ENCODE data around the gene DMAC2.
"Not testable (repeated sequence)": the region's sequence is repeated elsewhere in the genome, so short reads cannot be mapped to it uniquely, and the experiment has no call there.

DMAC2 gene

GRCh38 chr19:41421973-41422372, 17.7 kb downstream of the DMAC2 start:
- no peak for DNase-seq

GRCh38 chr19:41421314-41421713, 18.4 kb downstream of the DMAC2 start:
- DNase-seq, result no peak

DNA sequence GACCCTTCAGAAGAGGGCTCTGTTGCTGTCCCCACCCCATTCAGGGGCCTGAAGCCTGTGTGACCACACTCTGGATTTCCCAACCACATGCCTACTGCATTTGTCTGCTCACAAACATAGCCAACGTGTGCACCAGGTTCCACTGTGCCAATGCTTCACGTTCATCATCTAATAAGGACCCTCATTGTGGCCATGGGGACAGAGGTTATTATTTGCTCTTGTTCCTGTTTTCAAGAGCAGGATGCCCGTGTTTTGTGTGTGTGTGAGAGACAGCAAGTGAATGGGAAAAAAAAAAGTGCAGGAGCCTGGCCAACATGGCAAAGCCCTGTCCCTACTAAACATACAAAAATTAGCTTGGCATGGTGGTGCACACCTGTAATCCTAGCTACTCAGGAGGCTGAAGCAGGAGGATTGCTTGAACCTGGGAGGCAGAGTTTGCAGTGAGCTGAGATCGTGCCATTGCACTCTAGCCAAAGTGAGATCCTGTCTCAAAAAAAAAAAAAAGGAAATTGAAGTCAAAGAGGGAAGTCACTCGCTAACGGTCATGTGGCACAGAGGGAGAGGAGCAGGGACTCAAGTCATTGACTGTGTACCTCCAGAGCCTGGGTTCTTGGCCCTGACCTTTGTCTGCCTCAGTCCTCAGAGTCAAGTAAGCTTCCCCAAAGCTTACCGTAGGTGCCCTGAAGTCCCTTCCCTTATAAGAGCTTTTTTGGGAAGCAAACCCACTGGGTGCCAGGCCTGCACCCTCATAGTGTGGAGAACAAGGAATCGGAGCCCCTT, 19.4 kb downstream of the DMAC2 start:
- no peak for DNase-seq

- DNase-seq, result no peak
Observed at GRCh38 chr19:41416194-41416674, 23.5 kb downstream of the DMAC2 start.

- DNase-seq, result no peak
Observed at GRCh38 chr19:41415154-41415571, 24.5 kb downstream of the DMAC2 start.

GRCh38 chr19:41414461-41414860, 25.3 kb downstream of the DMAC2 start:
- no peak for DNase-seq

DNA sequence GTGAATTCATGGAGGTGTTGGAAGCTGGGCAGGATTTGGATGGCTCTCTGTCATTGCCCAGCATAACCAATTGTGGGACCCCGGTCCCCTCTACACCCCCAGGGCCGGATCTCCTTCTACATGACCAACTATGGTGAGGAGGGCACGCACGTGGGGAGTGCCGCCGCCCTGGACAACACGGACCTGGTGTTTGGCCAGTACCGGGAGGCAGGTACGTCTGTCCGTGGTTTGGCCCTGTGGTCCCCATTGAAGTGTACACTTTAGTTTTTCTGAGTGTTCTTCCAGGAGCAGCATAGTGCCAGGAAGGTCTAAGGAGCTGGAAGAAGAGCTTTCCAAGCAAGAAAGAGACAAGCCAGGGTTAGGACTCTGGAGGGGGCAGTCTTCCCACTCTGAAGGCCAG, 25.8 kb downstream of the DMAC2 start:
- no peak for DNase-seq

GRCh38 chr19:41412953-41413352, 26.8 kb downstream of the DMAC2 start:
- DNase-seq, result no peak

DNA sequence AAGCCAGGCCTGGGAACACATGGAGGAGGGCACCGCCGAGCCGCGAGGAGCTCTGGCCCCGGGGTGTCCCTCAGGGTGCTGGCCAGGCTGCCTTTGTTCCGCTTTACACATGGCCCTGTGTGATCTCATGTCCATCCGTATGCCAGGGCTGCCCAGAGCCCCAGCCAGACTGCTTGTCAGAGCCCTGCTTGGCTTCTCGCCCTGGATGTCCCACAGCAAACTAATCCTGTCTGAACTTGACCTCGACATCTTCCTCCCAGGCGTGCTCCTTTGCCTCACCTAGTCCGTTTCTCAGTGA, 27.8 kb downstream of the DMAC2 start:
- no peak for DNase-seq

- no peak for DNase-seq
Observed at GRCh38 chr19:41411100-41411967, 28.4 kb downstream of the DMAC2 start.

DNA sequence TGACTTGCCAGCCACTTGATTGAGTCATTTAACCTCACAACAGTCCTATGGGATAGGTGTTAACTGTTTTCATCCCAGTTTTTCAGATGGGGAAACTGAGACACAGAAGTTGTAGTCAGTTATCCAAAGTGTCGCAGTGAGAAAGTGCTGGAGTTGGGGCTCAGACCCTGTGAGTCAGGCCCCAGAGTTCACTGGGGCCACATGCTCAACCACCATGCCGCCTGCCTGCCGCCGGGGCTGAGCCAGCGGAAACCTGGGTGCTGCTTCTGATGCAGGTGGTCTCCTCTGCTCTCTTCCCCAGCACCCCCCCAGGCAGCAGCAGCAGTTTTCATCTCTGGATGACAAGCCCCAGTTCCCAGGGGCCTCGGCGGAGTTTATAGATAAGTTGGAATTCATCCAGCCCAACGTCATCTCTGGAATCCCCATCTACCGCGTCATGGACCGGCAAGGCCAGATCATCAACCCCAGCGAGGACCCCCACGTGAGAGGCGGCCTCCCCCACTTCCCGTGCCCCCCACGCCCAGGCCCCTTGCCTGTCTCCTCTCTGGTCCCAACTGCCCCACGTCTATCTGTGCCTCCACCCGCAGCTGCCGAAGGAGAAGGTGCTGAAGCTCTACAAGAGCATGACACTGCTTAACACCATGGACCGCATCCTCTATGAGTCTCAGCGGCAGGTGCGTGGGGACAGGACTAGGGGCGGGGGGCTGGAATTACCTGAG, 29.2 kb downstream of the DMAC2 start:
- DNase-seq, result no peak

DNA sequence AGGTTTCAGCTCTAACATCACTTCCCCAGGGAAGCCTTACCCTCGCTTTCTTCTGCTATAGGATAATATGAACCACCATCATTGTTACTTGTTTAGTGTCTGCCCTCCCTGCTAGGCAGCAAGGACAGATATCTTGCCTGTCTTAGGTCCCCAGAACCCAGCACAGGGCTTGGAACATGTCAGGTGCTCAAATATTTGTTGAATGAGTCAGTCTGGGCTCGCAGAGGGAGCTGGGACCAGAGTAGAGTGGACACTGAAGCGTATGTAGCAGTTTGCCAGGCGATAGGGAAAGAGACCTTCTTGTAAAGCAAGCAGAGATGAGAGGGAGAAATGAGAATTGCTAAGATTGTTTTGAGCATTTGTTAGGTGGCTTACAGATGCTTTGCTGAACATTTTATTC, 30.4 kb downstream of the DMAC2 start:
- no peak for DNase-seq

DNA sequence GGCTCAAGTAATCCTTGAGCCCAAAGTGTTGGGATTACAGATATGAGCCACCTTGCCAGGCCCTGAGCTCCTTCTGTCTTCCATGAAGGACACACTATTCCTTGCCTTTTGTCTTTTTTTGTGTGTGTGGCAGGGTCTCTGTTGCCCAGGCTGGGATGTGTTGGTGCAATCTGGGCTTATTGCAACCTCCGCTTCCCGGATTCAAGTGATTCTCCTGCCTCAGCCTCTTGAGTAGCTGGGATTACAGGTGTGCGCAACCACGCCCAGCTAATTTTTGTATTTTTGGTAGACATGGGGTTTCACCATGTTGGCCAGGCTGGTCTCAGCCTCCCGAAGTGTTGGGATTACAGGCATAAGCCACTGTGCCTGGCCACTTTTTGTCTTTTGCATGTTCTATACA, 30.9 kb downstream of the DMAC2 start:
- DNase-seq, result not testable (repeated sequence)

GRCh38 chr19:41408256-41408655, 31.5 kb downstream of the DMAC2 start:
- no peak for DNase-seq

- DNase-seq, result no peak
Observed at GRCh38 chr19:41407271-41407670, 32.4 kb downstream of the DMAC2 start.

GRCh38 chr19:41405776-41406175, 33.9 kb downstream of the DMAC2 start:
- no peak for DNase-seq

GRCh38 chr19:41403181-41403970, 36.3 kb downstream of the DMAC2 start:
- no peak for DNase-seq

DNA sequence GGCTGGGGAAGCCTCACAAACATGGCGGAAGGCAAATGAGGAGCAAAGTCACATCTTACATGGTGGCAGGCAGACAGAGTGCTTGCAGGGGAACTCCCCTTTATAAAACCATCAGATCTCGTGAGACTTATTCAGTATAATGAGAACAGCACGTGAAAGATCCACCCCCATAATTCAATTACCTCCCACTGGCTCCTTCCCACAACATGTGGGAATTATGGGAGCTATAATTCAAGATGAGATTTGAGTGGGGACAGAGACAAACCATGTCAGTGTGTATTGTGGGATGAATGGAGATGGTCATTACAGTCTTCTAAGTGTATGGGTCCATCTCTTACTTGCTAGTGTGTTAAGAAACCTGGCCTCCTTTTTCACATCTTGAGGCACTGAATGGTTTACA, 37.7 kb downstream of the DMAC2 start:
- DNase-seq, result no peak

- no peak for DNase-seq
Observed at GRCh38 chr19:41401483-41401882, 38.2 kb downstream of the DMAC2 start.

DNA sequence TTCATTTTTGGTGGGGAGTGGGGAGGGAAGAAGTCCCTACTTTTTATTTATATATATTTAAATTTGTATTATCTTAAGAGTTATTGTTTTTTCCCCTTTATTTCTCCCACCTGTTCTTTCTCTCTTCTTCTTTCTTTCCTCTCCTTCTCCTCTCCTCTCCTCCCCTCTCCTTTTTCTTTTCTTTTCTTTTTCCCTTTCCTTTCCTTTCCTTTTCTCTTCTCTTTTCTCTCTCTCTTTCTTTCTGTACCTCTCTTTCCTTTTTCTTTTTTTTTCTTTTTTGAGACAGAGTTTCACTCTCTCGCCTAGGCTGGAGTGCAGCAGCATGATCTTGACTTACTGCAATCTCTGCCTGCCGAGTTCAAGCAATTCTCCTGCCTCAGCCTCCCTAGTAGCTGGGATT, 40.2 kb downstream of the DMAC2 start:
- no peak for DNase-seq

DNA sequence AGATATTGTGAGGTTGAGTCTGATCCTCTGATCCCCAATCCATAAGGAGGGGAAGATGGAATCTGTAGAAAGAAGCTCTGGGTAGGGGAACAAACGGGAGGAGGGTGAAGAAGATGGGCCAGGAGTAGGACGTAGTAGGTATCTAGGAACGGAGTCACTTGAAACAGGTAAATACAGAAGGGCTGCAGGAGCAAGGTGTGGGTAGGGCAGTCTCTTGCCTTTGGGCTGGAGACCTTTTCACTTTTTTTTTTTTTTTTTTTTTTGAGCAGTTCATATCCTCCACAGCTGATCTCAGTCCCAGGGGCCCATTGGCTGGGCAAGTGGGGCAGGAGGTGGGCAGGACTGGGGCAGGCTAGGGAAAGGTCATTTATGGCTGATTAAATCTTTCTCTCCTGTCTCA, 40.6 kb downstream of the DMAC2 start:
- no peak for DNase-seq

GRCh38 chr19:41398598-41398997, 41.1 kb downstream of the DMAC2 start:
- no peak for DNase-seq

DNA sequence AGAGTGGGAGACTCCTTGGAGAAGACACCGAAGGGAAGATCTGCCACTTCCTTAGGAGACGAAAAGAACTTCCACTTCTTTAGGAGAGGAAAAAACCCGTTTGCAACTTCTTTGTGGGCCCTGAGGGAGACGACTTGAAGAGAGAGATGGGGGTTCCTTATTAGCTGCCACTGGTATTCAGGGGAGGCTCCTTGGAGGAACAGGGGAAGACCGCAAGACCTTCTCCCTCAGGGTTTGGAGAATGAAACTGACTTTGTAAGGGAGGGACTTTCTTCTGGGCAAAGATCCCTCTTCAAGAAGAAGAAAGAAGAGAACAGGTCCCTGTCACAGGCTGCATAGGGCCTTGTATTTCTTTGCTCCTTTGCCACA, 41.7 kb downstream of the DMAC2 start:
- DNase-seq, result no peak

All from HCEC 1CT (cell line).